Left lung (tissue), 10 donors: Measurements from ENCODE around the gene PPIL3. TPM values are rescaled to one million over a fixed set of nuclear protein-coding genes. Genes with fewer than 3 reads are reported as not detected.

Source experiments
- ATAC-seq: fragments of 200-7000 bp; cut with Tn5 transposase; one replicate; pipeline ENCODE4 v1.9.1; 2020; ENCODE audit warnings: moderate library complexity
- DNase-seq, 4 donors: peaks; one replicate each; pipeline ENCODE4 v3.0.0-alpha.2; 2013 to 2020
- H3K27ac ChIP-seq, 2 donors: fragments of 200-600 bp; sonication (generic) in 1 of 2; one replicate each; pipeline versions ENCODE4 v1.5.0 to v1.8.0; 2020 to 2021
- H3K27me3 ChIP-seq, 2 donors: fragments of 200-600 bp; sonication (generic) in 1 of 2; one replicate each; pipeline versions ENCODE4 v1.5.0 to v1.8.0; 2020 to 2021
- H3K36me3 ChIP-seq, 2 donors: fragments of 200-600 bp; sonication (generic) in 1 of 2; one replicate each; pipeline versions ENCODE4 v1.5.0 to v1.8.0; 2020 to 2021
- H3K4me1 ChIP-seq, 2 donors: fragments of 200-600 bp; one replicate each; pipeline ENCODE4 v1.8.0; 2021
- H3K4me3 ChIP-seq, 2 donors: fragments of 200-600 bp; sonication (generic) in 1 of 2; one replicate each; pipeline versions ENCODE4 v1.5.0 to v1.8.0; 2020 to 2021; ENCODE audit warnings: mild to moderate bottlenecking in 1 of 2
- H3K9me3 ChIP-seq, 2 donors: fragments of 200-600 bp; sonication (generic) in 1 of 2; one replicate each; pipeline versions ENCODE4 v1.5.0 to v1.8.0; 2020 to 2021
- intact Hi-C, 2 donors: fragments of 100-400 bp; cut with DNase I; formaldehyde crosslinking; loops; one replicate each; pipeline versions ENCODE4 v1.11.2 to v1.14.2; 2022
- polyA plus RNA-seq, 6 donors: library from polyadenylated mRNA; unstranded; fragments of 120-200 nt; gene quantifications; one replicate each; pipeline ENCODE4 v1.2.1, GENCODE V29; 2013; ENCODE audit not compliant: insufficient read length in 6 of 6
- total RNA-seq, 2 donors: library from RNA; stranded (reverse); fragmentation: NEBNext Ultra II Directional; extraction: Animal tissue kit (Norgen Biotek cat#: 25700); gene quantifications; one replicate each; pipeline ENCODE4 v1.2.1, GENCODE V29; 2021
- TF ChIP-seq, protein P1 (sequence below), 2 donors: fragments of 200-600 bp; sonication (generic) in 1 of 2; IDR thresholded peaks; one replicate each; pipeline versions ENCODE4 v1.5.0 to v1.8.0; 2021; ENCODE audit warnings: antibody characterized with exemption in 2 of 2
- donor health status: DM: no; HTN: yes; CAD: no.
- donor health status: DM: no; HTN: no; CAD: no.

The PPIL3 gene
- total and polyA plus RNA-seq, 8 donors = 26.0 to 100 (median 83.6) TPM

DNA sequence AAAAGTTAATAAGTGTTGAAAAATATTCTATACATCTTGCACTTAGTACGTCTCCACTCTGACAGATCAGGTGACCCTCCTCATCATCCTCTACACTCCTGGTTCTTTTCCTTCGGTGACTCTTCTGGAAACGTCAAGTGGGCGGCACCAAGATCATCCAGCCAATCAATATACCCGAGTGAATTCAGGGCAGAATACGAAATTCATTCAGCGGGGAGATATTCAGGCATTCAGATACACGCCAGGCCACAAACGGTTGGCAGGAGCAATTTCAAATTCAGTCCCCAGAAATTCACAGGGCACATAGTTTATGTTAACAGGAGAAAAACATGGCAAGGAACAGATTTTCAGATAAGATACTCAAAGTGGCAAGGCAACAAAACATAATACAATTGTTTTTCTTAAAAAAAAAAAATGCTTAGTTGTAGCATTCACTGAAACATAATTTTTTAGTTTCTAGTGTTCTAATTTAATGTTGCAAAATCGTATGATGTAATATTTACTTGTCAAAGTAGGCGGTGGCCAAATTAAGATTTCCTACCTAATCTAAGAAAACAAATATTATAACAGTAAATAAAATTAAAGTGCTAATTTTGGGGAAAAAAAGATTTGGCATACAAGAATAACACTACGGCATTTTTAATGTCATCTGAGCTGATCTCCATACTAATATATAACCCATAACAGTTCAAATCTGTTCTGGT lies 28.6 kb downstream of the PPIL3 start:
- H3K36me3 ChIP-seq = peaks cover 0 to 57% of the 10 kb centered on the region in 2 donors
- no peaks in the 10 kb centered on the region for H3K9me3 ChIP-seq
- peak overlapping the region; percentile 36 to 37 for H3K27ac ChIP-seq
- ATAC-seq (no peak), DNase-seq (peak in 2 of 4 donors; percentile 6 to 26)
- intact Hi-C loops = no loop called here
- H3K4me3 ChIP-seq = peak overlapping the region in 1 of 2 donors; percentile 98
- no peaks in the 10 kb centered on the region for H3K27me3 ChIP-seq
- TF ChIP-seq, protein P1, sequence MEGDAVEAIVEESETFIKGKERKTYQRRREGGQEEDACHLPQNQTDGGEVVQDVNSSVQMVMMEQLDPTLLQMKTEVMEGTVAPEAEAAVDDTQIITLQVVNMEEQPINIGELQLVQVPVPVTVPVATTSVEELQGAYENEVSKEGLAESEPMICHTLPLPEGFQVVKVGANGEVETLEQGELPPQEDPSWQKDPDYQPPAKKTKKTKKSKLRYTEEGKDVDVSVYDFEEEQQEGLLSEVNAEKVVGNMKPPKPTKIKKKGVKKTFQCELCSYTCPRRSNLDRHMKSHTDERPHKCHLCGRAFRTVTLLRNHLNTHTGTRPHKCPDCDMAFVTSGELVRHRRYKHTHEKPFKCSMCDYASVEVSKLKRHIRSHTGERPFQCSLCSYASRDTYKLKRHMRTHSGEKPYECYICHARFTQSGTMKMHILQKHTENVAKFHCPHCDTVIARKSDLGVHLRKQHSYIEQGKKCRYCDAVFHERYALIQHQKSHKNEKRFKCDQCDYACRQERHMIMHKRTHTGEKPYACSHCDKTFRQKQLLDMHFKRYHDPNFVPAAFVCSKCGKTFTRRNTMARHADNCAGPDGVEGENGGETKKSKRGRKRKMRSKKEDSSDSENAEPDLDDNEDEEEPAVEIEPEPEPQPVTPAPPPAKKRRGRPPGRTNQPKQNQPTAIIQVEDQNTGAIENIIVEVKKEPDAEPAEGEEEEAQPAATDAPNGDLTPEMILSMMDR (IDR thresholded peaks at IDR 0.05) = no peak
- H3K4me1 ChIP-seq = peaks cover 27 to 64% of the 10 kb centered on the region in 2 donors

DNA sequence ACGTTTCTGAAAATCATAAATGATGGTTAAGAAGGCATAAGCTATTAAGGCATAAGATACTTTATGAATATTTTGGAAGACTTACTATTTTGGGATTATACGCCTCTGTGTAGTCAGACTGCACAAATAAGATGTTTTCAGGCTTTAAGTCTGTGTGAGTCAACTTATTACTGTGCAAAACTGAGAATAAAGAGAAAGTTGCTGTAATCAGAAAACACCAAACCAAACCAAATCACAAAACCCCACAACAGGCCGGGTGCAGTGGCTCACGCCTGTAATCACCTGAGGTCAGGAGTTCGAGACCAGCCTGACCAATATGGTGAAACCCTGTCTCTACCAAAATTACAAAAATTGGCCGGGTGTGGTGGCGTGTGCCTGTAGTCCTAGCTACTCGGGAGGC lies 32.1 kb downstream of the PPIL3 start:
- Histone ChIP-seq H3K27me3 (no peaks in the 10 kb centered on the region), H3K36me3 (peaks cover 4 to 91% of the 10 kb centered on the region in 2 donors), H3K4me3 (no peak overlapping the region), H3K9me3 (no peaks in the 10 kb centered on the region), H3K27ac (no peak overlapping the region), H3K4me1 (peaks cover 26 to 56% of the 10 kb centered on the region in 2 donors)
- TF ChIP-seq, protein P1 (IDR thresholded peaks at IDR 0.05) = no peak
- intact Hi-C loops = no loop called here
- DNase-seq (no peak), ATAC-seq (no peak)

DNA sequence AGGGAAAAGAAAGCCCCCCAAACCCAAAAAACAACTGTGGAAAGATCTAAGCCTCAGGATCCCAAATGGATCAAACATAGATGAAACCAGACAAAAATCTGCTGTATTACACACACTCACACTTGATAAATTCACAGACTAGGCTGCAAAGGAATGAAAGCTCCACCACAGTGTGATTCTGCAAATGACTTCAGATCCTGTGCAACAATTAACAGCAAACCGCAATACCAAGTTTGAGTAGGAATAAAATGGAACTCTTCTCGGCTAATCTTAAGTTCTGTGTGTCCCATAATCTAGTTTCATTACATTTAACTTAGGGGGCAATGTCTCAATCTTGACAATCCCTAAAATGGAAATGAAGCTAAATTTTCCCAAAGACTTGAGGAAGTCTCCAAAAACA lies 36.3 kb downstream of the PPIL3 start:
- DNase-seq = no peak
- Histone ChIP-seq H3K27ac (no peak overlapping the region), H3K4me1 (peaks cover 0 to 14% of the 10 kb centered on the region in 2 donors), H3K27me3 (no peaks in the 10 kb centered on the region), H3K9me3 (no peaks in the 10 kb centered on the region), H3K36me3 (peaks cover 4 to 77% of the 10 kb centered on the region in 2 donors), H3K4me3 (no peak overlapping the region)
- ATAC-seq = no peak
- TF ChIP-seq, protein P1 (IDR thresholded peaks at IDR 0.05) = no peak
- intact Hi-C loops = no loop called here

DNA sequence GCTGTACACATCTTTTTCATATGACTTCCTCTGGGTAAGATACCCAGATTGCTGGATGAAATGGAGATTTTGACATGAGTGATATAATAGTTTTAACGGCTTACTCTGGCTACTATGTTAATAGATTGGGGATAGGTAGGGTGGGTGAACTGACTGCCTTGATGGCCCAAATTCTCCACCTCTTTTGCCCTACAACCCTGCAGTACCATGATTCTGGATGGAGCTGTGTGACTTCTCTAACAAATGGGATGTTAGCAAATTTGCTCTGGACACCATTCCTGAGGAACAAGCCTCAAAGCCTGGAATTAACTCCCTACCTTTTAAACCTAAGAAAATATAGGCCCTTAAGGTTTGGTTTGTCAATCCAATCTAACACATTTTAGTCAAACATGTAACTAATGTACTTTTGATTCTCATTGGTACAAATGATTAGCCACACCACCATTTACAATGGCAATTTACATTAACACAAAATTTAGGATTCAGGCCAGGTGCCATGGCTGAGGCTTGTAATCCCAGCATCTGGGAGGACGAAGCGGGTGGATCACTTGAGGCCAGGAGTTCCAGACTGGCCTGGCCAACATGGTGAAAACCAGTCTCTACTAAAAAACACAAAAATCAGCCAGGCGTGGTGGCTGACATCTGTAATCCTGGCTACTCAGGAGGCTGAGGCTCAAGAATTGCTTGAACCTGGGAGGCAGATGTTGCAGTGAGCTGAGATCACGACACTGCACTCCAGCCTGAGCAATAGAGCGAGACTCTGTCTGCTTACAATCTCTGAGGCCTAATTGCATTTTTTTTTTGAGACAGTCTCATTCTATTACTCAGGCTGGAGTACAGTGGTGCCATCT lies 37.3 kb downstream of the PPIL3 start:
- TF ChIP-seq, protein P1 (IDR thresholded peaks at IDR 0.05) = no peak
- Histone ChIP-seq H3K27me3 (no peaks in the 10 kb centered on the region), H3K36me3 (peaks cover 4 to 67% of the 10 kb centered on the region in 2 donors), H3K4me1 (peaks cover 0 to 6% of the 10 kb centered on the region in 2 donors), H3K4me3 (no peak overlapping the region), H3K9me3 (no peaks in the 10 kb centered on the region), H3K27ac (no peak overlapping the region)
- DNase-seq (no peak), ATAC-seq (no peak)
- intact Hi-C loops = no loop called here
